SK-N-SH treated with all-trans-retinoic acid at 6 μM for 48 hours (cell line): ENCODE measurements around the gene TGFBRAP1.

Experiments
- BACH2 ChIP-seq: fragments of 250-450 bp; sonication (Bioruptor Pico); IDR thresholded peaks from 2 replicates; pipeline ENCODE4 v1.9.0; 2021; ENCODE audit warnings: mild to moderate bottlenecking, borderline replicate concordance
- CREB5 ChIP-seq: fragments of 250-450 bp; sonication (Bioruptor Pico); IDR thresholded peaks from 2 replicates; pipeline ENCODE4 v1.5.1; 2020; ENCODE audit warnings: low read depth, mild to moderate bottlenecking, moderate library complexity
- CSDC2 ChIP-seq: fragments of 250-450 bp; sonication (Bioruptor Pico); IDR thresholded peaks from 2 replicates; pipeline ENCODE4 v1.5.0; 2020; ENCODE audit warnings: mild to moderate bottlenecking, moderate library complexity
- ESRRG ChIP-seq: fragments of 250-450 bp; sonication (Bioruptor Pico); IDR thresholded peaks from 2 replicates; pipeline ENCODE4 v1.6.1; 2021; ENCODE audit warnings: mild to moderate bottlenecking
- ISL1 ChIP-seq: fragments of 250-450 bp; sonication (Bioruptor Pico); IDR thresholded peaks from 2 replicates; pipeline ENCODE4 v2.1.2; 2022; ENCODE audit warnings: mild to moderate bottlenecking, moderate library complexity
- PPARA ChIP-seq: fragments of 250-450 bp; sonication (Bioruptor Pico); IDR thresholded peaks from 2 replicates; pipeline ENCODE4 v1.5.0; 2020; ENCODE audit warnings: mild to moderate bottlenecking, borderline replicate concordance
- RARB ChIP-seq: fragments of 250-450 bp; sonication (Bioruptor Pico); IDR thresholded peaks from 2 replicates; pipeline ENCODE4 v1.8.0; 2021; ENCODE audit warnings: mild to moderate bottlenecking, moderate library complexity
- TCF4 ChIP-seq: fragments of 250-450 bp; sonication (Bioruptor Pico); IDR thresholded peaks from 2 replicates; pipeline ENCODE4 v1.8.0; 2021; ENCODE audit warnings: mild to moderate bottlenecking, moderate library complexity, borderline replicate concordance
- TOX ChIP-seq: fragments of 250-450 bp; sonication (Bioruptor Pico); IDR thresholded peaks from 2 replicates; pipeline ENCODE4 v1.8.0; 2021; ENCODE audit warnings: mild to moderate bottlenecking, moderate library complexity, borderline replicate concordance

- TF ChIP-seq TOX (CRISPR knock-in tag): no peak
- no peak for TF ChIP-seq RARB (CRISPR knock-in tag)
- TF ChIP-seq CSDC2 (CRISPR knock-in tag): no peak
- TF ChIP-seq PPARA (CRISPR knock-in tag): no peak
- no peak for TF ChIP-seq ISL1 (CRISPR knock-in tag)
- TF ChIP-seq ESRRG (CRISPR knock-in tag): no peak
- TF ChIP-seq TCF4 (CRISPR knock-in tag): no peak
- TF ChIP-seq CREB5: no peak
- no peak for TF ChIP-seq BACH2 (CRISPR knock-in tag)
Observed at GRCh38 chr2:105371810-105372209, 42.3 kb upstream of the TGFBRAP1 start.
